IMR-90 (cell line): Measurements from ENCODE around the gene ACY1. TPM values are rescaled to one million over a fixed set of nuclear protein-coding genes. Genes with fewer than 3 reads are reported as not detected.

Experiments used
- ATAC-seq: fragments of 200-7000 bp; cut with Tn5 transposase; 2 replicates; pipeline ENCODE4 v1.9.1; 2020; ENCODE audit warnings: low read depth, mild to moderate bottlenecking, moderate library complexity
- BruUV-seq: library from RNA; stranded (reverse); fragments of 400-500 nt; replicated peaks from 2 replicates; lab custom pipeline; 2021; lab: Mats Ljungman, UMichigan
- CTCF ChIA-PET: fragments of 300-600 bp; formaldehyde crosslinking; extraction: SDS; loops from one replicate; lab custom pipeline; 2021; ENCODE audit warnings: antibody characterized with exemption; lab: Yijun Ruan, JAX
- POLR2A ChIA-PET: fragments of 300-600 bp; sonication (Branson Sonifier 250); formaldehyde crosslinking; loops from one replicate; lab custom pipeline; 2022; ENCODE audit warnings: antibody characterized with exemption; ENCODE audit not compliant: unreplicated experiment; lab: Charles Lee
- DNase-seq: peaks from one replicate; pipeline ENCODE4 v3.0.0; 2013
- H2AFZ ChIP-seq: replicated peaks from 2 replicates; pipeline ENCODE3; 2013; ENCODE audit warnings: low read length, mild to moderate bottlenecking; ENCODE audit not compliant: poor library complexity
- H2AK5ac ChIP-seq: 2 replicates; pipeline ENCODE4 v1.6.1; 2013; ENCODE audit warnings: low read depth, low read length, inconsistent platforms
- H2AK9ac ChIP-seq: replicated peaks from 2 replicates; pipeline ENCODE3; 2013; ENCODE audit warnings: mild to moderate bottlenecking, low read depth, low read length, moderate library complexity; ENCODE audit not compliant: poor library complexity
- H2BK120ac ChIP-seq: 2 replicates; pipeline ENCODE4 v1.6.1; 2013; ENCODE audit warnings: low read depth, low read length, inconsistent platforms
- H2BK15ac ChIP-seq: 3 replicates; pipeline ENCODE4 v1.6.1; 2013; ENCODE audit warnings: low read depth, low read length, inconsistent platforms
- H2BK20ac ChIP-seq: 2 replicates; pipeline ENCODE4 v1.6.1; 2013; ENCODE audit warnings: low read depth, mild to moderate bottlenecking, inconsistent platforms, low read length, moderate library complexity
- H2BK5ac ChIP-seq: 2 replicates; pipeline ENCODE4 v1.6.1; 2013; ENCODE audit warnings: mild to moderate bottlenecking, low read depth, low read length, inconsistent platforms; ENCODE audit not compliant: poor library complexity, severe bottlenecking
- H3K14ac ChIP-seq: replicated peaks from 2 replicates; pipeline ENCODE4 v1.6.1; 2013; ENCODE audit warnings: low read depth, low read length, inconsistent platforms
- H3K18ac ChIP-seq: 2 replicates; pipeline ENCODE4 v1.6.1; 2013; ENCODE audit warnings: low read depth, low read length, control low read depth
- H3K23ac ChIP-seq: 2 replicates; pipeline ENCODE4 v1.6.1; 2013; ENCODE audit warnings: low read depth, low read length, inconsistent platforms
- H3K27ac ChIP-seq: 2 replicates; pipeline ENCODE4 v1.5.1; 2013; ENCODE audit warnings: mild to moderate bottlenecking, control low read depth, low read length; ENCODE audit not compliant: insufficient read depth
- H3K27me3 ChIP-seq: 2 replicates; pipeline ENCODE4 v1.6.1; 2013; ENCODE audit warnings: low read length; ENCODE audit not compliant: control insufficient read depth, insufficient read depth
- H3K36me3 ChIP-seq: 2 replicates; pipeline ENCODE4 v1.6.1; 2013; ENCODE audit warnings: low read length, mixed read lengths; ENCODE audit not compliant: control insufficient read depth, insufficient read depth
- H3K4ac ChIP-seq: 2 replicates; pipeline ENCODE4 v1.6.1; 2013; ENCODE audit warnings: low read depth, low read length, inconsistent platforms
- H3K4me1 ChIP-seq: 2 replicates; pipeline ENCODE4 v1.6.1; 2013; ENCODE audit warnings: low read length, mixed read lengths; ENCODE audit not compliant: control insufficient read depth, insufficient read depth
- H3K4me2 ChIP-seq: 2 replicates; pipeline ENCODE4 v1.6.1; 2013; ENCODE audit warnings: low read depth, mild to moderate bottlenecking, control low read depth, low read length, moderate library complexity
- H3K4me3 ChIP-seq: 2 replicates; pipeline ENCODE4 v1.5.1; 2013; ENCODE audit warnings: low read depth, mild to moderate bottlenecking, control low read depth, low read length, moderate library complexity; ENCODE audit not compliant: insufficient read depth
- H3K56ac ChIP-seq: 2 replicates; pipeline ENCODE4 v1.6.1; 2013; ENCODE audit warnings: low read length, inconsistent platforms; ENCODE audit not compliant: insufficient read depth; ENCODE audit errors: extremely low read depth
- H3K79me1 ChIP-seq, 2 experiments: 2 replicates each; pipeline ENCODE4 v1.6.1; 2013; ENCODE audit warnings: low read length in 2 of 2, inconsistent platforms in 1 of 2, low read depth in 1 of 2
- H3K9ac ChIP-seq: 2 replicates; pipeline ENCODE4 v1.6.1; 2013; ENCODE audit warnings: low read depth, low read length, control low read depth
- H3K9me1 ChIP-seq: 2 replicates; pipeline ENCODE4 v1.6.1; 2013; ENCODE audit warnings: low read length, inconsistent platforms; ENCODE audit not compliant: insufficient read depth
- H3K9me3 ChIP-seq: 2 replicates; pipeline ENCODE4 v1.6.1; 2013; ENCODE audit warnings: low read length; ENCODE audit not compliant: control insufficient read depth, insufficient read depth
- H4K20me1 ChIP-seq: 2 replicates; pipeline ENCODE4 v1.6.1; 2013; ENCODE audit warnings: low read length, inconsistent platforms; ENCODE audit not compliant: insufficient read depth
- H4K5ac ChIP-seq: 2 replicates; pipeline ENCODE4 v1.6.1; 2013; ENCODE audit warnings: mild to moderate bottlenecking, low read depth, low read length, control low read depth
- H4K8ac ChIP-seq, 2 experiments: 2 replicates each; pipeline ENCODE4 v1.6.1; 2013; ENCODE audit warnings: low read depth in 2 of 2, low read length in 2 of 2, control low read depth in 1 of 2, inconsistent platforms in 1 of 2
- H4K91ac ChIP-seq: 2 replicates; pipeline ENCODE4 v1.6.1; 2013; ENCODE audit warnings: low read depth, low read length, inconsistent platforms; ENCODE audit not compliant: insufficient read depth
- BHLHE40 ChIP-seq: fragments of 150-350 bp; IDR thresholded peaks from 2 replicates; pipeline ENCODE4 v1.6.1; 2016; ENCODE audit warnings: mild to moderate bottlenecking, low read depth, low read length
- CEBPB ChIP-seq: IDR thresholded peaks from 2 replicates; pipeline ENCODE4 v1.6.1; 2012; ENCODE audit warnings: low read depth, low read length, improper control_type of control experiment
- CHD1 ChIP-seq: IDR thresholded peaks from 2 replicates; pipeline ENCODE4 v1.6.1; 2012; ENCODE audit warnings: low read depth, low read length, improper control_type of control experiment
- CTCF ChIP-seq: conservative IDR thresholded peaks from 2 replicates; pipeline ENCODE4 v1.5.1; 2012; ENCODE audit warnings: mild to moderate bottlenecking, low read depth, low read length, improper control_type of control experiment
- ELK1 ChIP-seq: fragments of 150-350 bp; IDR thresholded peaks from 2 replicates; pipeline ENCODE4 v1.6.1; 2016; ENCODE audit warnings: low read depth, mild to moderate bottlenecking, low read length, moderate library complexity, borderline replicate concordance
- FOS ChIP-seq: fragments of 150-350 bp; IDR thresholded peaks from 2 replicates; pipeline ENCODE4 v1.6.1; 2016; ENCODE audit warnings: low read depth, low read length
- MAFK ChIP-seq: IDR thresholded peaks from 2 replicates; pipeline ENCODE4 v1.6.1; 2012; ENCODE audit warnings: low read depth, low read length, improper control_type of control experiment
- MAZ ChIP-seq: IDR thresholded peaks from 2 replicates; pipeline ENCODE4 v1.6.1; 2012; ENCODE audit warnings: low read depth, mild to moderate bottlenecking, low read length, improper control_type of control experiment, moderate library complexity, borderline replicate concordance
- MXI1 ChIP-seq: IDR thresholded peaks from 2 replicates; pipeline ENCODE4 v1.6.1; 2012; ENCODE audit warnings: low read depth, mild to moderate bottlenecking, low read length, moderate library complexity, borderline replicate concordance
- NFE2L2 ChIP-seq: fragments of 150-350 bp; IDR thresholded peaks from 2 replicates; pipeline ENCODE4 v1.6.1; 2016; ENCODE audit warnings: low read depth, mild to moderate bottlenecking, low read length
- POLR2A ChIP-seq: IDR thresholded peaks from 2 replicates; pipeline ENCODE4 v1.6.1; 2012; ENCODE audit warnings: mild to moderate bottlenecking, low read depth, low read length
- RAD21 ChIP-seq: IDR thresholded peaks from 2 replicates; pipeline ENCODE4 v1.6.1; 2012; ENCODE audit warnings: low read length, improper control_type of control experiment
- RCOR1 ChIP-seq: IDR thresholded peaks from 2 replicates; pipeline ENCODE4 v1.6.1; 2012; ENCODE audit warnings: mild to moderate bottlenecking, low read length, improper control_type of control experiment; ENCODE audit not compliant: insufficient replicate concordance
- RFX5 ChIP-seq: IDR thresholded peaks from 2 replicates; pipeline ENCODE4 v1.8.0; 2012; ENCODE audit warnings: low read depth, mild to moderate bottlenecking, low read length, moderate library complexity
- SMC3 ChIP-seq: fragments of 150-350 bp; IDR thresholded peaks from 2 replicates; pipeline ENCODE4 v1.6.1; 2016; ENCODE audit warnings: low read depth, mild to moderate bottlenecking, antibody characterized with exemption, low read length, moderate library complexity
- USF2 ChIP-seq: fragments of 150-350 bp; IDR thresholded peaks from 2 replicates; pipeline ENCODE4 v1.6.1; 2017; ENCODE audit warnings: mild to moderate bottlenecking, antibody characterized with exemption, low read length, low read depth
- WGBS, 2 experiments: methylation state at CpG; one replicate each; pipeline versions ENCODE4 v1.1.5 to v1.1.7; 2013; ENCODE audit warnings: missing lambda C conversion rate in 2 of 2; ENCODE audit not compliant: insufficient read length in 1 of 2; ENCODE audit errors: extremely low coverage in 2 of 2; 5-methylcytosine and 5-hydroxymethylcytosine counted together
- dilution Hi-C: fragments of 300-500 bp; cut with HindIII; formaldehyde crosslinking; loops from one replicate; pipeline ENCODE4 v1.14.3; 2018; ENCODE audit warnings: low sequenced_read_pairs; ENCODE audit not compliant: unreplicated experiment
- in situ Hi-C: fragments of 300-500 bp; cut with MboI; formaldehyde crosslinking; loops from 3 replicates; pipeline ENCODE4 v1.14.3; 2019; ENCODE audit warnings: low sequenced_read_pairs, inconsistent platforms, mixed read lengths
- intact Hi-C: fragments of 100-400 bp; cut with micrococcal nuclease; formaldehyde crosslinking; loops from 2 replicates; pipeline ENCODE4 v1.10.0; 2022
- polyA plus RNA-seq, 3 experiments: library from polyadenylated mRNA; depleted of rRNA; stranded (reverse); fragments of >200 nt; gene quantifications; 2 replicates each; pipeline ENCODE4 v1.2.3, GENCODE V29; 2012; ENCODE audit warnings: low replicate concordance in 1 of 3
- total RNA-seq: library from RNA; depleted of rRNA; stranded (reverse); fragments of >200 nt; gene quantifications from 2 replicates; pipeline ENCODE4 v1.2.3, GENCODE V29; 2012

ACY1 gene
- total and polyA plus RNA-seq, 2 of the 4 experiments (the other 2 are of a cell fraction) = 22.0 to 47.1 TPM

GRCh38 chr3:51961011-51961410 lies 22.3 kb upstream of the ACY1 start:
- POLR2A ChIA-PET = interaction anchor here (0.6 kb wide), 1 partner anchor 94 kb away, joined by 4 read pairs; no protein-coding TSS in a partner anchor
- no peak for ATAC-seq
- intact Hi-C loops = no loop called here

More at GRCh38 chr3:51961011-51961410, 22.3 kb upstream of the ACY1 start:
- Histone ChIP-seq H3K4me1 (peaks cover 16% of the 10 kb centered on the region), H4K8ac (no peak overlapping the region), H3K27ac (no peak overlapping the region), H3K27me3 (no peaks in the 10 kb centered on the region), H2BK5ac (no peak overlapping the region), H3K4me2 (no peak overlapping the region), H3K36me3 (peaks cover 32% of the 10 kb centered on the region), H3K4ac (no peak overlapping the region), H3K9me3 (no peaks in the 10 kb centered on the region), H2BK15ac (no peak overlapping the region), H3K23ac (no peak overlapping the region), H2AFZ (no peak overlapping the region), H4K91ac (no peak overlapping the region), H3K14ac (no peak overlapping the region), H3K9ac (no peak overlapping the region), H2BK20ac (no peak overlapping the region), H2BK120ac (no peak overlapping the region), H3K4me3 (no peak overlapping the region), H3K56ac (no peak overlapping the region), H3K9me1 (peaks cover 8% of the 10 kb centered on the region), H4K20me1 (peaks cover 20% of the 10 kb centered on the region; the same call in 1 of the 2 replicates), H4K5ac (no peak overlapping the region), H2AK9ac (no peak overlapping the region), H3K18ac (no peak overlapping the region), H2AK5ac (no peak overlapping the region), H3K79me1 (peaks cover 22 to 44% of the 10 kb centered on the region in 2 experiments)
- CTCF ChIA-PET = no interaction called here
- in situ Hi-C loops (loop anchor here (25.0 kb wide), 1 partner anchor 1624 kb away; the partner anchor contains the start of genes RASSF1, TUSC2 and ZMYND10), dilution Hi-C loops (no loop called here)
- no TSS peak for BruUV-seq
- TF ChIP-seq CHD1 (no peak), RCOR1 (no peak), CTCF (no peak), SMC3 (no peak), BHLHE40 (no peak), RAD21 (no peak), MAZ (no peak), NFE2L2 (no peak), ELK1 (no peak), POLR2A (no peak), MXI1 (no peak), CEBPB (no peak), USF2 (no peak), RFX5 (no peak), FOS (no peak), MAFK (no peak)
- WGBS, 2 experiments = 95% methylated on average over 12 of the region's 18 CpGs; no CpG with 5 or more reads in 1 of the 2 experiments
- DNase-seq = no peak
